ENCODE data around the gene AGL.
"Not testable (repeated sequence)": the region's sequence is repeated elsewhere in the genome, so short reads cannot be mapped to it uniquely, and the experiment has no call there.

- TF ChIP-seq POLR2AphosphoS5 (IDR thresholded peaks at IDR 0.05; ENCODE audit: low read depth); CTCF (conservative IDR thresholded peaks at IDR 0.05; ENCODE audit: low read depth in 2 of 2); EZH2 (IDR thresholded peaks at IDR 0.05; ENCODE audit: low read depth, unreplicated experiment): not testable (repeated sequence)
Observed at GRCh38 chr1:99833911-99834310, 16.2 kb upstream of the AGL start.

Measured in GM23338 (cell line).